Kidney (tissue), 14 donors: ENCODE measurements around the gene HECTD1. TPM values are rescaled to one million over a fixed set of nuclear protein-coding genes. Genes with fewer than 3 reads are reported as not detected.
"Not testable (repeated sequence)": the region's sequence is repeated elsewhere in the genome, so short reads cannot be mapped to it uniquely, and the experiment has no call there.

ENCODE experiments used
- DNase-seq, 5 donors: peaks; one replicate each; pipeline ENCODE4 v3.0.0-alpha.2; 2013 to 2020
- FAIRE-seq: peaks from 2 replicates; lab custom pipeline; 2012; peaks lifted over from hg19 to GRCh38; lab: Jason Lieb, UNC
- H3K27ac ChIP-seq, 2 donors: one replicate each; pipeline ENCODE4 v1.7.0; 2013; ENCODE audit warnings: low read depth in 2 of 2, low read length in 2 of 2, inconsistent platforms in 1 of 2
- H3K27me3 ChIP-seq: one replicate; pipeline ENCODE4 v1.7.1; 2013; ENCODE audit warnings: low read length, inconsistent platforms; ENCODE audit not compliant: control insufficient read depth, insufficient read depth
- H3K36me3 ChIP-seq, 3 donors: one replicate each; pipeline versions ENCODE4 v1.7.0 to v1.7.1; 2013; ENCODE audit warnings: low read length in 3 of 3, control low read depth in 1 of 3, inconsistent platforms in 1 of 3; ENCODE audit not compliant: insufficient read depth in 3 of 3, control insufficient read depth in 2 of 3
- H3K4me1 ChIP-seq, 3 donors: one replicate each; pipeline versions ENCODE4 v1.7.0 to v1.7.1; 2013; ENCODE audit warnings: low read length in 3 of 3, inconsistent platforms in 1 of 3, low read depth in 1 of 3; ENCODE audit not compliant: control insufficient read depth in 2 of 3, insufficient read depth in 2 of 3
- H3K4me3 ChIP-seq, 3 donors: one replicate each; pipeline versions ENCODE4 v1.7.0 to v1.8.1; 2013; ENCODE audit warnings: low read length in 3 of 3, control low read depth in 1 of 3, inconsistent platforms in 1 of 3
- H3K9ac ChIP-seq, 3 donors: one replicate each; pipeline versions ENCODE4 v1.7.0 to v1.7.1; 2013; ENCODE audit warnings: low read length in 3 of 3, control low read depth in 1 of 3, inconsistent platforms in 1 of 3
- H3K9me3 ChIP-seq, 3 donors: one replicate each; pipeline versions ENCODE4 v1.7.0 to v1.7.1; 2013; ENCODE audit warnings: low read length in 3 of 3, control low read depth in 1 of 3, inconsistent platforms in 1 of 3; ENCODE audit not compliant: control insufficient read depth in 2 of 3, insufficient read depth in 1 of 3
- CTCF ChIP-seq: IDR thresholded peaks from 3 replicates; pipeline ENCODE4 v1.5.1; 2012; ENCODE audit warnings: mild to moderate bottlenecking, moderate library complexity, borderline replicate concordance; ENCODE audit not compliant: insufficient read depth; ENCODE audit errors: extremely low read depth
- intact Hi-C: fragments of 100-400 bp; cut with DNase I; formaldehyde crosslinking; loops from one replicate; pipeline ENCODE4 v1.11.1; 2022
- polyA plus RNA-seq: library from polyadenylated mRNA; stranded (reverse); fragments of 350-450 nt; fragmentation: Illumina TruSeq; extraction: RNeasy Lipid Tissue Mini Kit (QIAGEN cat#74804); gene quantifications from one replicate; pipeline ENCODE4 v1.2.3, GENCODE V29; 2014; ENCODE audit warnings: low read depth, low replicate concordance; ENCODE audit not compliant: insufficient read depth
- total RNA-seq: library from RNA; stranded (reverse); fragmentation: NEBNext Ultra II Directional; extraction: Animal tissue kit (Norgen Biotek cat#: 25700); gene quantifications from one replicate; pipeline ENCODE4 v1.2.1, GENCODE V29; 2021
- donor health status: control.
- donor health status: control.
- donor health status: control.
- donor health status: control.
- donor health status: control.
- donor health status: DM: yes; HTN: yes; CAD: no.
- donor health status: Normal renal cell carcinoma (clear cell type).

The HECTD1 gene
- total and polyA plus RNA-seq, 2 donors from 2014 or later, result 35.5 to 164 TPM

GRCh38 chr14:31057035-31057434, 150.6 kb downstream of the HECTD1 start:
- H3K9me3 ChIP-seq, result no peaks in the 10 kb centered on the region
- H3K27me3 ChIP-seq, result no peaks in the 10 kb centered on the region
- no peak overlapping the region for H3K27ac ChIP-seq
- intact Hi-C loops, result no loop called here
- H3K4me1 ChIP-seq, result no peaks in the 10 kb centered on the region
- H3K9ac ChIP-seq, result no peak overlapping the region
- no peaks in the 10 kb centered on the region for H3K36me3 ChIP-seq
- DNase-seq (no peak), FAIRE-seq (no peak)
- no peak overlapping the region for H3K4me3 ChIP-seq
- no peak for TF ChIP-seq CTCF

GRCh38 chr14:31052905-31053586, 154.5 kb downstream of the HECTD1 start:
- FAIRE-seq, H3K27ac ChIP-seq, H3K9me3 ChIP-seq, H3K4me3 ChIP-seq, intact Hi-C loops, H3K36me3 ChIP-seq, H3K27me3 ChIP-seq, H3K4me1 ChIP-seq, H3K9ac ChIP-seq: not testable (repeated sequence)
- peak in 1 of 5 donors; percentile 84 for DNase-seq

- Histone ChIP-seq H3K27ac (no peak overlapping the region), H3K27me3 (no peaks in the 10 kb centered on the region), H3K4me1 (no peaks in the 10 kb centered on the region), H3K9me3 (no peaks in the 10 kb centered on the region), H3K9ac (no peak overlapping the region), H3K36me3 (no peaks in the 10 kb centered on the region), H3K4me3 (no peak overlapping the region)
- intact Hi-C loops, result no loop called here
- TF ChIP-seq CTCF, result no peak
- FAIRE-seq, result no peak
- DNase-seq, result no peak
Measured at GRCh38 chr14:31051511-31051910, 156.1 kb downstream of the HECTD1 start.

GRCh38 chr14:31051023-31051422, 156.6 kb downstream of the HECTD1 start:
- intact Hi-C loops, result no loop called here
- no peak for TF ChIP-seq CTCF

More at GRCh38 chr14:31051023-31051422, 156.6 kb downstream of the HECTD1 start:
- Histone ChIP-seq H3K4me1 (no peaks in the 10 kb centered on the region), H3K9me3 (no peaks in the 10 kb centered on the region), H3K27ac (no peak overlapping the region), H3K4me3 (no peak overlapping the region), H3K9ac (no peak overlapping the region), H3K36me3 (no peaks in the 10 kb centered on the region), H3K27me3 (no peaks in the 10 kb centered on the region)
- DNase-seq, result no peak
- FAIRE-seq, result no peak

Other genes starting within 250 kb of the HECTD1 start
- 12.0 TPM for gene AP4S1, start 182.1 kb downstream of the HECTD1 start, total RNA-seq
- 9.0 TPM for gene AP4S1, start 182.1 kb downstream of the HECTD1 start, polyA plus RNA-seq
- 52.9 TPM for gene STRN3, start 181.4 kb downstream of the HECTD1 start, total RNA-seq
- 10.6 TPM for gene STRN3, start 181.4 kb downstream of the HECTD1 start, polyA plus RNA-seq
- gene HEATR5A, start 212.8 kb upstream of the HECTD1 start, total RNA-seq, result 30.4 TPM
- 8.0 TPM for gene HEATR5A, start 212.8 kb upstream of the HECTD1 start, polyA plus RNA-seq
- 16.2 TPM for gene DTD2, start 249.7 kb upstream of the HECTD1 start, total RNA-seq
- gene DTD2, start 249.7 kb upstream of the HECTD1 start, polyA plus RNA-seq, result 7.7 TPM